DMS79 treated with DMSO at 0.1 percent for 48 hours (cell line): ENCODE data around the gene BBS12.

ENCODE experiments used
- DNase-seq: peaks from one replicate; lab custom pipeline; 2025; lab: John Stamatoyannopoulos, UW

Gene BBS12

DNA sequence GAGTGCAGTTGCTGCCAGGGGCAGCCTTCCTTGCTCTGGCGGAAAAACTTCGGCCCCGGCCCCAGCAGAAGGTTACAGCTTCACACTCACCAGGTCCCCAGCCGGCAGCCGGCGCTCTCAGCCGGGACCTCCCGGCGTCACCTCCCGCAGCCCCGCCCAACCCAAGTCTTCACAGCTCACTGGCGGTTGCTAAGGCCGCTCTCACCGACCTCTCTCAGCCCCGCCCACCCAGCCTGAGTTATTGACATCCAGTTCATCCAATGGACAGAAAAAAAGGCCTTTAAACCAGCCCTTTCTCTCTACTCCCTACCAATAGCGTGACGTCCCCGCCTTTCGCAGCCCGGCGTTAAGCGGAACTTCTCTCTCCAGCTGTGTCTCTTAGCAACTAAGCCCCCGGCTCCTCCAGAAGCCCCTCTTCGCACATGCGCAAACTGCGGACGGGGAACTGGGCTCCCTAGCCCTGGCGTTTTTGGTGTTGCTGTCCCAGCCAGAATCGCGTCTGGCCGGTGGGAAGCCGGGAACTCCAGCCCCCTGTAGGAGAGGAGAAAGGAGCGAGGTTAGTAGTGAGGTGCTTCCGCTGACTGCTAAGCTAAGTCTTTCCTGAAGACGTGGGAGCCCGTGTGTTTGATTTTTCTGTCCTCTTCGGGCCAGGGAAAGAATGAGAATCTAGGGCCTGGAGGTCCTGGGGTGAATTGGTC lies at the start of gene BBS12:
Gene BBS12, plus strand, starts transcription at position 376 of the 698 bp plus-strand sequence. CDS start 9,189 bp downstream, outside the sequence.
- peak; percentile 88 for DNase-seq

DNA sequence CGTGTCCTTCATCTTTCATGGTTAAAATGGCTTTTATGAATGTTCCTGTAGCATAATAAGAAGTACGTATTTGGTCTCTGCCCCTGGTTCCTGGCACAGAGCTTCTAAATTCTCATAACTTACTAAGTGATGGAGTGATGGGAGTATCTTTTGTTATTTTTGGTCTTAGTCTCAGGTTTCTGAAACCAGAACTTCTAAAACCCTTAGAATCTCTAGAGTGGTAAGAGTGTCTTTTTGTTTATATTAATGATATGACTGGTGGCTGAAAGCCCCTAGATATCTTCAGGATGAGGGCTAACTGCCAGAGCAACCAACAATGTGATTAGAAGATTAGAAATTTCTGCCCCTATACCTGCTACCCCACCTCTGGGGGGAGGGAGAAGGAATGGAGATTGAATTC lies 45.8 kb upstream of the BBS12 start:
- DNase-seq, result no peak

DNA sequence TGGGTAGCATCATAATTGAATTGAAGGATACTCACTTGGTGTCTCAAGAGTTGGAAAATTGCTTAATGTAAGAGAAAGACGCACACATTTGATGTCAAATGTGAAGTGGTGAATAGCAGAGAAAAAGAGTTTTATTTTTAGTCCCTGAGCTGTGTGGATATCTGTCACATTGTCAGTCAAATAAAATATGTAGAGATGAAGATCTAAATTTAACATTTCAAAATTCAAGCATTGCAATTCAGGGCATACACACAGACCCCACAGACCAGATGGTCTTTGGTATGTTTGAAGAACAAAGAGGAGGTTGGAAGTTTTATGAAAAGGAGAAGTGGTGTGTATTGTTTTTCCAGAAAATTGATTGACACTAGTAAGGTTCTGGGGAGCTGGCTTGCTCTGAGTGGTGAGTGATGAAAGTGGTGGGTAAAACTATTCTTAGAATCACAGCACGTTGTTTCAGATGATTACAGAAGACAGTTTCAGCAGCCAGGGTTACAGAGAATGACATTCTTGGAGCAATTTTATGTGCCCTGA lies 44.9 kb upstream of the BBS12 start:
- DNase-seq, result no peak

DNA sequence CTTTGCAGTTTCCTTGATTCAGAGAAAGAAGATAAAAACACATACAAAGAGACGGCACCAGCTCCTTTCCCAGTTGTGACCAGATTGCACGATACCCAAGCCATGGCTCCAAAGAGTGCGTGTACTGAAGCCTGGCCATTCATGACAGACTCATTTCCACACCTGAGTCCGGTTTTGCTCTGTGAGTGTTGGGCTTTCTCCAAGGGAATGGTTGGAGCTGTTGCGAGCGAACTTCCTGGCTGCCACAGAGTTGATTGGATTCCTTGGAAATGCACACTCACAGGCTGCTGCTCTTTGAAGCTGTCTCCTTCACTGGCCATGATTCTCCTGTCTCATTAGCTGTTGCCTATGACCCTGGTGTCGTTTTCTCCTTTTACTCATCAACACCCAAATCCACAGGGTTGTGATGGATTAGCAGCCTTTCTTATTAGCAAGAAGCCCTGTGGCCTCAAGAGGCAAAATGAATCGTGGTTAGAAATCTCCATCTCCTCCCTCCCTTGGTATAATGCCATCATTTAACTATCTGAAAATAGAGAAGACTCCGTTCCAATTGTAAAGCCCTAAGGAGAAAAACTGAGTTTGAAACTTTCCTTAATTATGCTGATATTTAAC lies 43.9 kb upstream of the BBS12 start:
- DNase-seq, result no peak

DNA sequence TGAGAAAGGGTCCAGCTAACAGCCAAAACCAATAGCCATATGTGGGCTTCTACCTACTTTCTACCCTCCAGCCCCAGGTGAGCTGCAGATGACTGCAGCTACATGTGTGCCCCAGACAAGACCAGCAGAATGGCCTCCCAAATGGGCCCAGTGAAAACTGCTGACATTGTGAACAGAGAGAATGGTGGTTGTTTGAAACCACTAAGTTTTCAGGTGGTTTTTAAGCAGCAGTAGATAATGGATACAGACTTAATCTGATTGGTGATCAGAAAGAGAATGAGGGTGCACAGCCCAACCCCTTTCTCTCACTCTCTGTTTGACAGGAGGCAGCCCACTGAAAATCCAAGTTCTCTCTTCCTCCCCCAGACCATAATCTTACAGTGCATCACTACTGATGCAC lies 42.5 kb upstream of the BBS12 start:
- no peak for DNase-seq

DNA sequence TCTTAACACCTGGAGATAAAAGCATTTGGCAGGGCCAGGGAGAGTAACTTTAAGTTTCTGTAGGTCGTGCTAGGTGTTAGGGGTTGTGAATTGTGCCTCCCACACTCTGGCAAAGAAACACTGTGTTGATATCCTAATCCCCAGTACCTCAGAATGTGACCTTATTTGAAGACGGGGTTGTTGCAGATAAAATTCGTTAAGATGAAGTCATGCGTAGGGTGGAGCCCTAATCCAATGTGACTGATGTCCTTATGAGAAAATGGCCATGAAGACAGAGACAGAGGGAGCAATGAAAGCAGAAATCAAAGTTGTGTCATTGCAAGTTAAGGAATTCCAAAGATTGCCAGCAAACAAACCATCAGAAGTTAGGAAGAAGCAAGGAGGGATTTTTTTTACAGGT lies 40.5 kb upstream of the BBS12 start:
- DNase-seq, result no peak

DNA sequence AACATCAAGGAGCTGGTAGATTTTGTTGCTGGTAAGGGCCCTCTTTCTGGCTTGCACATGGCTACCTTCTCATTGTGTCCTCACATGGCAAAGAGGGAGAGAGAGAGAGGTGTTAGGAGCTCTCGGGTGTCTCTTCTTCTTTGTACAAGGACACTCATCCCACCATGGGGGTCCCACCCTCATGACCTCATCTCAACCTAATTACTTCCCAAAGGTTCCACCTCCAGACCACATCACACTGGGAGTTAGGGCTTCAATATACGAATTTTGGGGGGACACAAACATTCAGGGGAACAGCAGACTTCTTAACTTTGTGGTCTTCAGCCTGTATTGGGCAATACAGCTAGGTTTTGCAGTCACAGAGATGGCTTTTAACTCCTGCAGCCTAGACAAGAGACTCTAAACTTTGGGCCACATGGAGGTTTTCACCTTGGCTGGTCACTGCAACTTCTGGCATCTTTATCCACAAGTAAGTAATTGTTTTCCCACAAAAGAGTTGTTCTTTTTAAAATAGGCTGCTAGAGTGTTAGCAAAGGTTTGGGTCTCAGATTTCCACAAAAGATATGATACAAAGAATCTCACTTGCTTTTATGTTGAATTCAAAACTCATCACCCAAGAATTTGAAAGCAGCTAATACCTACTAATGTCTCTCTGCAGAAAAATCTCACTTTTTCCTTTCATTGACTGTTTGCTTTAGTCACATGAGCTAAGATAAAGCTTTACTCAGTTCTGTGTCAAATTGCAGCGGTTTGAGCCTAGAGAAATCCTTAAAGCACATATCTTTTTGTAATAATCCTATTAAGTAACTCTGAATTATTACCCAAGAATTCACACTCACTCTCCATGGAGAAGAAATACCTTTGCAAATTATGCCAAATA lies 39.6 kb upstream of the BBS12 start:
- no peak for DNase-seq

DNA sequence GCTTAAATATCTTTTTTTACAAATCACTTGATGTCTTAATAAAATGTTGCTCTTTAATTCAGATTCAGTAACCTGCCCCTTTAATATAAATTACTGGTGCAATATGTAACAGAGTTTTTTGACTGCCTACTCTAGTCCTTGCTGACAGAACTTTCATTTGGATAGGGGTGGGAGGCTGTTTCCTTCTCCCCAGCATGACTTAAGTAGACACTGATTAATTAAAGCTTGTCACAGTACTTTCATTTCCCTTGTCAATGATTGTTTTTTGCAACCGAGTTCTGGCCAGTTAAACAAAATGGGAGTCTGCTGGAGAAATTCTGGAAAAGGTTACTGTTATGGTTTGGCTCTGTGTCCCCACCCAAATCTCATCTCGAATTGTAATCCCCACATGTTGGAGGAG lies 37.3 kb upstream of the BBS12 start:
- no peak for DNase-seq

DNA sequence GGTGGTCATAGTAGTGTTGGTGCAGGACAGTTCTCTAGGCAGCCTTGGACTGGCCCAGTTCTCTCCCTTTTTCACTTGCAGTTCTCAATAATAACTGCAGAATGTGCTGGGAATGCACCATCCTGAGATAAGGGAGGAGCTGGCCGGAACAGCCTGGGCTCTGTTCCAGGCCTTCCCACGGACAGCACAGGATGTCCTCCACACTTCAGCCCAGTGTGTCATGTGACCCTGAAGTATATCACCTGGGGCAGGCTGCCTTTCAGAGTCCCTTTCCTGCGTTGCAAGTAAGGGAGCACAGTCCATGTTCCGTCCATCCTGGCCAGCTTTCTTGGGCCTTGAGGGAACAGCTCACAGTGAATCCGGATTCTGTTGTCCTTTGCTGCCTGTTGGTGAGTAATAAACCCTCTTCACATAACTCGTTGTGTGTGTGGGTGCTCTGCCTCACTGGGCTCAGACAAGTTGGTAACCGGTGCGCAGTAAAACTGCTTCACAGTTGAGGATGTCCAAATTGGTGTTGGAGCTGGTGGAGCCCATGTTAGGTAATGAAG lies 32.3 kb upstream of the BBS12 start:
- no peak for DNase-seq

DNA sequence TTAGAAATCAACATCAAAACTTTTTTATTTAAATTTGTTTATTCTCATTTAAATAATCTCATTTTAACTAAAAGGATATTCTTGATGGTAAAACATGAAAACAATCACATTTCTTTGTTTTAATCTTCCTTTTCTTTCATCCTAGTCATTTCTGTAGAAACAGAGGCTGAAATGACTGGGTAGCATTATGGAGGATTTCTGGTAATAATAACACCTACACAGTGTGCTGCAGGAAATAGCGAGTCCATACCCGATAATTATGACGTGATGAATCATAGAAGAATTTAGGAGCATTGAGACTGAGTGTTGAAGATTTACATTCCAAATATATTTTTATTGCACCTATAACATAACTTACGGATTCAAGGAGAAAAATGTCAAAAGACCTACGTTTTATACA lies 31.4 kb upstream of the BBS12 start:
- no peak for DNase-seq

DNA sequence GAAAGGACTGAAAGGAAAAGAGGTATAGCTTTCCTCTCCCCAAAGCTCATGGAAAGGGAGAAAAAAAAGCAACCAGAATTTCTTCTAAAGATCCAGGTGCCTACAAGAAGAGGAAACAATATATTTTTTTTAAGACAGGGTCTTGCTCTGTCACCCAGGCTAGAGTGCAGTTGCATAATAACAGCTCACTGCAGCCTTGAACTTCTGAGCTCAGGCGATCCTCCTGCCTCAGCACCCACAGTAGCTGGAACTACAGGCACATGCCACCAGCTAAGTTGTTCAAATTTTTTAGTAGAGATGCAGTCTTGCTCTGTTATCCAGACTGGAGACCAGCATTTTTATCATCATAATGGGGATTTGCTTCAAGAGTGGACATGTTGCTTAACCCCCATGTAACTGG lies 30.5 kb upstream of the BBS12 start:
- no peak for DNase-seq

DNA sequence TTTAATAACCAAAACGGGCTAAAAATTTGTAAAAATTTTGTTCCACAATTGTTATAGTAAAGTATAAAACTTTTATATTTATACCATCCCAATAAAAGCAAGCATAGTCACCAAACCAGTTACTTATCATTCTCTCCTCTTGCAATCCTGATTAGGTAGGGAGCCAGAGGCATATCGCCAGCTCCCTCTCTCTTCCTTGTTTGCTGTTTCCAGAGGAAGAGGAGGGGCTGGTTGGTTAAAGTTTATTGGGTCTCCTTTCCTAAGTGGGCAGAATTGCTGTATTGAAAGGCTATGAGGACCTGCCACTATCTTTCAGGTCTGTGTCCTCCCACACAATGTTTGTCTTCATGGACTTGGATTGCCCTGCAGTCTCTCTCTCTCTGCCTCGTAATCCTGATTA lies 29.6 kb upstream of the BBS12 start:
- DNase-seq, result no peak

DNA sequence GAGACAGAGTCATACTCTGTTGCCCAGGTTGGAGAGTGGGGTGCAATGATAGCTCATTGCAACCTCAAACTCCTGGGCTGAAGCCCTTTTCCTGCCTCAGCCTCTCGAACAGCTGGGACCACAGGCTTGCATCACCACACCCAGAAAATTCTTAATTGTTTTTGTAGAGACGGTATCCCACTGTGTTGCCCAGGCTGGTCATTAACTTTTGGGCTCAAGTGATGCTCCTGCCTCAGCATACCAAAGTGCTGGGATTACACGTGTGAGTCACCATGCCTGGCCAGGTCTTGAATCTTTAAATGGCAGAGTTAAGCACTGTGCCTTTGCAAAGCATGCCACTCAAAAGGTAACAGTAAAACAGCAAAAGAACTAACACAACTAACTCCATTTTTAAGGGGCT lies 28.6 kb upstream of the BBS12 start:
- no peak for DNase-seq

DNA sequence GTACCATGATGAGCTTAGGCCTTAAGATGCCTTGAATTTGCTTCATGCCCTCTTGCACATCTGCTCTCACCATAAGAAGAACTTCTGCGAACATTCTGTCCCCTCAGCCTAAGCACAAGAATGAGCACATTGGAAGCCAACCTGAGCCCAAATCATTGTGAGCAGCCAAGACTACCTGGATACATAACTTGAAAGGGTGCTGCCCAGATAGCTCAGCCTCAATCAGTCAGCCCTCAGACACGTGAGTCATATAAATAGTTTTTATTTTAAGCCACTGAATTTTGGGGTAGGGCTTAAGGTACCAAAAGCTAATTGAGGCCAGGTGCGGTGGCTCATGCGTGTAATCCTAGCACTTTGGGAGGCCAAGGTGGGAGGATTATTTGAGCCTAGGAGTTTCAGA lies 27.5 kb upstream of the BBS12 start:
- DNase-seq, result no peak

DNA sequence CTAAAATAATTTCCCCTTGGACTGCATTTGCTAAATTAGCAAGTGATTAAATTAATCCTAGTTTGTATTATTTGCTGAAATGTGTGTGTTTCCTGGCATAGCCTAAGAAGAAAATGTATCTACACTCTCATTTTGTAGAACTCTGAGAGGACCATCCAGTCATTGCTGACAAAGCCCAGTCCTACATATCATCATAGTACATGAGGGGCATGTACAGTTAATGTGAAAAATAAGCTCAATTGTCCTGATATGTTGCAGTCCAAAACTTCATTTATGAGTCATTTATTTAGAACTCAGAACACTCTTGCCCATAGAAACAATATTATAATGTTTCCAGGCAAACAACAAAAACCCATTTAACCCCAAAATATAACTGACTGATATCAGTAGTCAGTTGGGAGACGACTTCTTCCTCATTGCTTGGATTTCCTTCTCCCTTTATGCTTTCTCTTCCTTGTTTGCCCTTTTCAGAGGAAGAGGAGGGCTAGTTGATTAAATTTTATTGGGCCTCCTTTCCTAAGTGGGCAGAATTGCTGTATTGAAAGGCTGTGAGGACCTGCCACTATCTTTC lies 26.9 kb upstream of the BBS12 start:
- DNase-seq, result no peak

DNA sequence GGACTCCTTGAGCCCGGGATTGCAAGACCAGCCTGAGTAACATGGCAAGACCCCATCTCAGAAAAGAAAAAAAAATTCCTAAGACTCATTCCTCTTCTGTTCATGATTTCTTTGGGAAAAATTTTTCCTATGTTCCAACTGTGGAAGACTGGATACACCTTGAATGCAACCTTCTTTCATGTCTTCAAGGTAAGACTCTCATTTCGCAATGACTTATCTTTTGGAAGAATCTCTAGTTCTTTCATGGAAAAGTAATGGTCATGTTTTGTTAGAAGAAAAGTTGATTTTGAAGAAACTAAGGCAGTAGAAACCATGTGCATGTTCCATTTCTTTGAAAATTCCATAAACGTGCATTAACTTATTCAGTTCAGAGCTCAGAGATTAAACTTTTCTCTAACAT lies 26.0 kb upstream of the BBS12 start:
- DNase-seq, result no peak

DNA sequence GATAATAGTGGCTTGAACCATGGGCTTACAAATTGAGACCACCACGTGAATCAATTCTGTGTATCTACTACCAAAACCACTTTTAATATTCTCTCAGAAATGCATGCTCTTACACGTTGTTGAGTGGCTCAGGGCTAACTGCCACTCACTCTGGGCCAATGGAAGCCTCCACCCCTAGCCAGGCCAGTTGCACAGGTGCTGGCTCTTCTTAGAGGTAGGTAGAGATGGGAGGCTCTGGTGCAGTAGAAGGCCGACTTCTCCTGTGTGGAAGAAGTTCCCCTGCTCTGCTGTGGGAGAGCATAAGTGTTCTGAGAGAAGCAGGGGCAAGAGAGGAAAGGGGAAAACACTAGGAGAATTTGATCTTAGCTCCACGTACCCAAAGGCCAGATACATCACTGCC lies 25.0 kb upstream of the BBS12 start:
- no peak for DNase-seq

DNA sequence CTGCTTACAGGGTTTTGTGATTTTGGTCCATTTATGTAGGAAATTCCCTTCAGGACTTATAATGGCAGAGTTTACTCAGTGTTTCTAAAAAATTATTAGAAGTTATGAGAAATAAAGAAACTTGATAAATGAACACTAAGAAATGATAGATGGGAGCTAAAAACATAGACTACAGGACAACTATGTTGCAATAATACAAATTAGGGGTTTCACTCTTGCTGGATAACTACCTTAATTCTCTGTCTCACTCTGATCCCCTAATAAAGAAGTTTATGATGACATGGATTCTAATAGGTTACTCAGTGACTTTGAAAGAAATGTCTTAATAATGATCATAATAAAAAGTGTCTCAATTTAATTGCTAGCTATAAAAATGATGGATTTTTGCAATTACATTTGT lies 23.3 kb upstream of the BBS12 start:
- DNase-seq, result no peak

DNA sequence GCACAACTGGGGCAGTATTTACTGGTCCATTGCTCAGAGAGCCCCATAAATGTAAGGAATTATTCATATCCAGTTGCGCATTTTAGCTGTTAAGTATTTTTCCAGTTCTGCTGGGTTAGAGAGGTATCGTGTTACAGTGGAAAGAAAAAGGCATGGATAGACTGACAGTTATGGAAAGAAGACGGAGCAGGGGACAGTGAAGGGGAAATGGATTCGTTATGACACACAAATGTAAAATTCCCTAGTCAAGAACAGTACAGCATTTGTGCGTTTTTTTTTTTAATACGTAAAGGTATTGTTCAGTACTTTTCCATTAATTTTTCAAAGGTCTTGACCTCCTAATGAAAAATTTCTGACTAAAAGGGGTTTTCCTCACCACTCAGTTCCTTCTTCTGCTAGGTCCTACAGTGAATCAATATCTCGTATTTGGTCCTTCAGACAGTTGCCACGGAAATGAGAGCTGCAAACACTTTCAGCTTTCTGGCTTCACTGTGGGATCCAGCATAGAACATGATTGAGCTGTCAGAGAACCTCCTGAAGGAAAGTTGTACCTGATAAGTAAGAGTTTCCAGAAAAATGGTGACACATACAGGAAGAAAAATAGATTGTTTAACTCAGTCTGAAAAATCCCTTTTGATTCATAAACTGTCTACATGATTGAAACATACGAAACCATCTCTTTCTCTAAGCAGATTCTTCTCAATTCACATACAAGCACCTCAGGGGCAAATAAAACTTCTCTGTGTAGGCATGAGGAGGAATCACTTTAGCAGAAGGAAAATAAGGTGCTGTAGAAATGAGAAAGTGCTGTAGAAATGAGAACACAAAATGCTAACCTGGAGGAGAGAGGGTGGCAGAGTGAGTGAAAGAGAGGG lies 21.8 kb upstream of the BBS12 start:
- no peak for DNase-seq

DNA sequence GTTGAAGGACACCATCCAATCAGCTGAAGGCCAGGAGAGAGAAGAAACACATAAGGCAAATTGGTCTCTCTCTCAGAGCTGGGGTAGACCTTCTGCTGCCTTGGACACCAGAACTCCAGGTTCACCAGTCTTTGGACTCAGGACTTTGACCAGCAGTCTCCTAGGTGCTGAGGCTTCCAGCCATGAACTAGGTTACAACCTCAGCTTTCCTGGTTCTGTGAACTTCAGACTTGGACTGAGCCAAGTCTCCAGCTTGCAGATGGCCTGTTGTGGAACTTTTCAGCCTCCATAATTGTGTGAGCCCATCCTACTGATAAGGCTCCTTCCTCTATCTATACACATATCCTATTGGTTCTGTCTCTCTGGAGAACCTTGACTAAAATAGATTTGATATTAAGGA lies 20.6 kb upstream of the BBS12 start:
- no peak for DNase-seq

DNA sequence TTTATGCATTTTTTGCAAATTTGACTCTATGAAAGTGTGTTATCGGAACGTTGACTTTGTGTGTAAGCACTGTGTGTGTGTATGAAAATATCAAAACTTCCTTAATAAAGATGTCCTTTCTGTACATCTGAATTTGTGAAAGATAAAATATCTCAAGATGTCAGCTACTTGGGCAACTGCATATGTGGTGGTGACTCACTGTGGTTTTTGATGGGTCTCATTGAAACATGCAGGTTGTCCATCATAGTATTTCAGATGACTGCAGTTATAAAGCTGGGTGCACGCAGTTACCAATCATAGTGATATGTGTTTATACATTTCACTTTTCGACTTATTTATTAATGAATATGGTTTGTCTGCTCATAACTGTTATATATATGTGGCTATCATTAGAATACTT lies 19.7 kb upstream of the BBS12 start:
- no peak for DNase-seq
